Testis (tissue), 2 donors: ENCODE data around the gene CNTN5.

ENCODE experiments used
- CTCF ChIP-seq, 3 experiments: fragments of 450-650 bp in 2 of 3; fragments of 200-600 bp in 1 of 3; sonication (generic) in 1 of 3; IDR thresholded peaks; one replicate each; pipeline ENCODE4 v1.5.1; 2016 to 2019; ENCODE audit warnings: antibody characterized with exemption in 3 of 3, mild to moderate bottlenecking in 2 of 3, moderate library complexity in 1 of 3
- POLR2A ChIP-seq: fragments of 450-650 bp; IDR thresholded peaks from one replicate; pipeline ENCODE4 v1.6.1; 2017; ENCODE audit warnings: antibody characterized with exemption, mild to moderate bottlenecking, moderate library complexity

DNA sequence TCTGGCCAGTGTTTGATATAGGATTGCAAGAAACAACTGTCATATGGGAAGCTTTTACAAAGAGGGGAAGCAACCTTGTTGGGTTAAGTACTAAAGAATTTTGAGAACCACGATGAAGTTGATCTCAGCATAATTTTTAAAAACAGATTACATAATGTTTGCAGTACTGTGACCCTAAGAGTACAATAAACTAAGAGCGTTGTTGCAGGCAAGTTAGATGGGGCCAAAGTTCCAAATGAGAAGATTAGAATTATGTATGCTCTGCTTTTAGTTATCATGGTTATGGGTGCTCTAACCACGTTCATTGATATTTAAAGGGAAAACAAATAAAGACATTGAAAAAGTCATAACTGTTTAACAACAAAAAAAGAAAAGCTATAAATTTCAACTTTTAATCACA is 177.5 kb downstream of the CNTN5 start:
- TF ChIP-seq CTCF (IDR thresholded peaks at IDR 0.05) (no peak), POLR2A (no peak)
